Posterior vena cava (tissue), 2 donors: ENCODE measurements around the gene ARNT2. TPM values are rescaled to one million over a fixed set of nuclear protein-coding genes. Genes with fewer than 3 reads are reported as not detected.
A peak's percentile ranks its signal among the peaks of the same experiment; 100 is the strongest.

ENCODE experiments used
- DNase-seq: peaks from one replicate; pipeline ENCODE4 v3.0.0-alpha.2; 2020; ENCODE audit warnings: low spot score
- intact Hi-C, 2 donors: fragments of 100-400 bp; cut with DNase I; formaldehyde crosslinking; loops; one replicate each; pipeline versions ENCODE4 v1.14.1 to v1.14.2; 2022 to 2023
- total RNA-seq, 2 donors: library from RNA; stranded (reverse); fragmentation: NEBNext Ultra II Directional; extraction: Animal tissue kit (Norgen Biotek cat#: 25700); gene quantifications; one replicate each; pipeline ENCODE4 v1.2.1, GENCODE V29; 2021
- donor health status: DM: yes; HTN: yes; CAD: no.
- donor health status: DM: yes; HTN: yes; CAD: no.

Gene ARNT2
- total RNA-seq, 2 donors from 2014 or later, result 3.7 to 10.1 TPM

DNA sequence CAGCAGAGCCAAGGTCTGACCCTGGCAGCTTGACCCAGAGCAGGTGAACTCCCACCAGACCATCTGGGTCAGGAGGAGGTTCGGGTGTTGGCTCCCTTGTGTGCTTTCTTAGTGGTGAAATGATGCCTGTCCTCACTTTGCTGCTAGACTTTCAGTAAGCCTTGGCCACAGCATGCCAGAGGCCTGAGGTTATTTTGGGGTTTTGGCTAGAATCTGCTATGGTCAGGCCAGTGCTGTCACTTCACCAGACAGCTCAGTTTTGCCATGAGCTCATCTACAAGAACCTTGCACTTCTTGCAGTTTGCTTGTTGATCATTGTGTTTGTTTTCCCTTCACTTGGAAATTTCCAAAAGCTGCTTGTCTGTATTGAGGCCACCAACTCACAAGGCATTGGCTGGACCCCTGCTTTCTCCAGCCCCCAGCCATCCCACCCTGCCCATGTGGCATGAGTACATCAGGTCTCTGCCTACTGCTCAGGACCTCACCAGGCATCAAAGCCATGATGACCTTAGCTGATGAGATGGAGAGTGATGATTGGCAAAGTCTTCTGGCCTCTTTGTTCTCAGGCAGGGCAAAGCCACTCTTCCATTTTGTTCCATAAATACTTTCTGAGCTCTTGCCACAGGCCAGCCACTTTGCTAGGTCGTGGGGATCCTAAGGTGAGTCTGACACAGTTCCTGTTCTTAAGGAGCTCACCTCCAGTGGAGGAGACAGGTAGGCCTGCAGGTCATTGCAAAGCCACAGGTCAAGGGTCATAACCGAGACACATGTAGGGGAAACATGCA lies 122.6 kb downstream of the ARNT2 start:
- intact Hi-C loops, result no loop called here
- DNase-seq, result no peak

DNA sequence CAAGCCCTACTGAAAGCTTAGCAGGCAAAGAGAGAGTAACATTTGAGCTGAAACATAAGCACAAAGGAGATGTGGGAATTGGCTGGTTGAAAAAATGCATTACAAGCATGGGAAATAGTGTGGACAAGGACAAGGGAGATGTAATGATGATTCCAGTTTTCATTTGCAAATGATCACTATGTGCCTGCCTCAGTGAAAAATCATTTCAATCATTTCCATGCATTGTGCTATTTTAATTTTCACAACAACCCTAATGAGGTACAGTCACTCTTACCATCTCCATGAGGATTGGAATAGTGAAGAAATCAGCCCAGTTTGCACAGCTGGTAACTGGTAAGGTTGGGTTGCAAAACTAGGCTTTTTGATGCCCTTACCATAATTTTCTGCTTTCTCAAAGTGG lies 123.2 kb downstream of the ARNT2 start:
- no peak for DNase-seq
- intact Hi-C loops, result no loop called here

DNA sequence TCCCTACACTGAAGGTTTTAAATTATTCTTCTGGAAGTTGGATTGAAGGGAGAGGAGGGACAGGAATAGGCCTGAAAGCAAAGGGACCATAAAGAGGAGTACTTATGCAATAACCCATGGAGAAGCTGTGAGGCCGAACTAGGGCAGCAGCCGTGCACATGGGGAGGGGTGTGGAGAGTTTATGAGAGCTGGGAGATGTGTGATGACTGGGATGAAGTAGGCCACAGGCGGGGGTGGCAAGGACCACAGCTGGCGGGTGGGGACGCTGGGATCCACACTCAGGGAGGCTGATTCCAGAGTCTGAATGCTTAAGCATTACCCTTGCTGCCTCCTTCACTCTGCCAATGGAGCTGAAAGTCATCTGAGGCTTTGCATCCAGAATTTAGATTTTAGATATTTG lies 123.8 kb downstream of the ARNT2 start:
- intact Hi-C loops, result no loop called here
- no peak for DNase-seq

- intact Hi-C loops, result no loop called here
- no peak for DNase-seq
Observed at GRCh38 chr15:80530737-80531365, 126.7 kb downstream of the ARNT2 start.

GRCh38 chr15:80531388-80531787 lies 127.2 kb downstream of the ARNT2 start:
- peak; percentile 83 for DNase-seq
- intact Hi-C loops, result no loop called here

DNA sequence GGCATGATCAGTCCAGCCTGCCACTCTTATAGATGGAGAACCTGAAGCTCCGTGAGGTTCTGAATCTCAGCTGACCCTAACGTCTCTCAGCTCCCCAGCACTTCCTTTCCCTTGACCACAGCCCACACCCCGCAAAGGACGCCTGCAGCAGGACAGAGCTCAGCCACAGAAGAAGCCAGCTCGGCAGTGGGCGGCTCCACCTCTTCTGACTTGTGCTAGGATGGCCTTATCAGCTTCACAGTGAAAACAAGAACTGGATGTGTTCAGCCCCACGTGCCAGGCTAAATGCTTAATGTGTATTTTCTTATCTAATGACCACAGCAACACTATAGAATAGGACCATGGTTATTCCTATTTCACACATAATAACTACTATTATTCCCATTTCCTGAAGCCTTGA lies 127.6 kb downstream of the ARNT2 start:
- intact Hi-C loops, result no loop called here
- no peak for DNase-seq

DNA sequence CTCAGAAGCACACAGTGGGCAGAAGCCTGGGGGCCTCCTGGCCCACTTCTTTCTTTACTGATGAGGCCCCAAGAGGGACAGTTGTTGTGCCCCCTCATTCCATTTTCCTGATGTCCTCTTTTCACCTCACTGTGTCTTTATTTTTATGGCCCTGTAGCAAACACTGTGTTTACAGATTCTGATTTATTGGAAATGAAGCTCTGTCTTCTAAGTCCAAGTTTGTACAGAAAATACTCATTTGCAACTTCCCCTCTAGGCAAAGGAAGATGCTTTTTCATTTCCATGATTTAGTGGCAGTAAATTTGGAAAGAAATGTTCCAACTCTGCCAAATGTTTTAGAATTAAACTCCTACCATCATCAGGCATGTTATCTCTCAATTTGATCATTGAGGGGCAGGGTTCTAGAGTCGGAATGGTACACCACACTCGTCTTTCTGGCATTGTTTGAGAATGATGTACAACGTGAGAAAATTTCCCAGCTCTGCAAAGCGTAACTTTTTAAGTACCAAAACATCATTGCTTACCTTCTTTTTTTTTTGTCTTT lies 129.7 kb downstream of the ARNT2 start:
- DNase-seq, result no peak
- intact Hi-C loops, result no loop called here

- intact Hi-C loops, result no loop called here
- no peak for DNase-seq
Observed at GRCh38 chr15:80536231-80536630, 132.0 kb downstream of the ARNT2 start.

DNA sequence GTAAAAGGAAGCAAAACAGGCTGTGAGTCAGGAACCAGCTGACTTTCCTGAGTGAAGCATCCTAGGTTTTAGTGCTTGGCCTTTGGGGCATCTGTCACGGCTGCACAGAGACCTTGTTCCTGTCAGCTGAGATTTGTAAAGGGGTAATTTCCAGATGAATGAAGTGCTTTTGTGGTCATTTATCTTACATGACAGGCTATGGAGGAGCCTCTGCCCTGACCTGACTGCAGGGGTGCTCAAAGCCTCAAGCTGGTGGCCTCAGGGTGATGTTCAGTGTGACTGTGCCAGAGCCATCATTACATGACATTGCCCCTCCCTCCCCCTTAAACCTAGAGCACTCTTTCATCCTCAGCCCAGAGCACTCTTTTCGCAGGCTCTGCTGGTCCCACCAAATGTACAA lies 132.5 kb downstream of the ARNT2 start:
- DNase-seq, result no peak
- intact Hi-C loops, result no loop called here

DNA sequence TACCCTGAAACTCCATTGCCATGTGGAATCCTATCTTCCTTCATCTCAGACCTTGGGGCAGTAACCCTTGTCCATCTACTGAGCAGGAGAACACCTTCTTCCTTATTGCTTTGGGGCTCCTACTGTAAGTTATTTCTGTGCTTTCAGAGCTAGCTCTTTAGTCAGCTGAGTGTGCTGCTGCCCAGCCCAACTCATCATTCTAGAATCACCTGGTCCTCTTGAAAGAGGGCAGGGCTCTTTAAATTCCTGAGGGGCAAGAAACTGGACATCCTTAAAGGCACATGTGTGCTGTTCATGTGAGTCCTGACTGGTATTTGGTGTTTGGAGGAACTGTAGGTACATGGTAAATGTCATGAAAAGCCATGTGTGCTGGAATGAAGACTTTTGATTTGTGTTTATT lies 140.9 kb downstream of the ARNT2 start:
- DNase-seq, result no peak
- intact Hi-C loops, result no loop called here

DNA sequence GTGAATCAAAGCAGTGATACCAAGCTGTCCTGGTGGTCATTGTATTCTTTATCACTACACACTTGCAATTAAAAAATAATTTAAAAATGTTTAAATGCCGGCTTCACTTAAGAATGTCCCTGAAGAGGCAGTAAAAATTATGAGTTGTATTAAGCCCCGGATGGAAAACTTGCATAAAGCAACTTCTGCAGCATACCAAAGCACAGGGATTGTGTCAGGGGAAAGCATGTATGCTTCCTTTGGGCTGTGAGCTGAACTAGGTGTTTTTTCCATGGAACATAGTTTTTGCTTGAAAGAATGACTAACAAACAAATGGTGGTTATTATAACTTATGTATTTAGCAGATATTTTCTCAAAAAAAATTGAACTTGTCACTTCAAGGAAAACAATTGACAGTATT lies 143.1 kb downstream of the ARNT2 start:
- DNase-seq, result no peak
- intact Hi-C loops, result no loop called here

GRCh38 chr15:80549191-80549590 lies 145.0 kb downstream of the ARNT2 start:
- intact Hi-C loops, result no loop called here
- DNase-seq, result no peak

- intact Hi-C loops, result no loop called here
- no peak for DNase-seq
Observed at GRCh38 chr15:80549654-80550053, 145.5 kb downstream of the ARNT2 start.

DNA sequence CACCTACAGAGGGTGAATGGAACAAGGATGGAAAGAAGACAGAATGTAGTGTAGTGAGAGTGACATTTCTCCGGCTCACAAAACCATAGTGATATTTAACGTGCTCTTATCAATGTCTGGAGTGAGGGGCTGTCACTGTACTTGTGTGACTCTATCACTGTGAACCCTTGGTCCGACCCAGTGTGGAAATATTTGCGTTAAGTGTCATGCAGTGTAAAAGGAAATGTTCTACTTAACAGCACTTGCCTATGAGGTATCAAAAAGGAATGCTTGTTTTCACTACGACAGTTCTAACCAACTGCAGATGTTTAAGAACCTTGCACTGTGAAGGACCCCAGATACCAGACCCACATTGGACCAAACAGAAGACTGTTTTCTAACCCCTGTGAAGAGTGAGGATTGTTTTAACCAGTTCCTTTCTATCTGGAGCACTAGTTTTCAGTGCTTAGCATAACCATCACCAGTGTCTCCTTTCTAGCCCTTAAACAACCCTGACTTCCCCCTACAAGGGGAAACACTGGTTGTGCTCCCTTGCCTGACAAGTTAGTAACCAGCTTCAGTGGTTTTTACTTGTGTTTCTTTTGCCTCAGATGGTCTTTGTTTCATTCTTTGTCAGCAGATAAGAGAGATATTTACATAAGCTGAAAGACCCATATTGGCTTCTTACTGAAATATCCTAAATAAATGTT lies 146.2 kb downstream of the ARNT2 start:
- intact Hi-C loops, result no loop called here
- DNase-seq, result no peak

DNA sequence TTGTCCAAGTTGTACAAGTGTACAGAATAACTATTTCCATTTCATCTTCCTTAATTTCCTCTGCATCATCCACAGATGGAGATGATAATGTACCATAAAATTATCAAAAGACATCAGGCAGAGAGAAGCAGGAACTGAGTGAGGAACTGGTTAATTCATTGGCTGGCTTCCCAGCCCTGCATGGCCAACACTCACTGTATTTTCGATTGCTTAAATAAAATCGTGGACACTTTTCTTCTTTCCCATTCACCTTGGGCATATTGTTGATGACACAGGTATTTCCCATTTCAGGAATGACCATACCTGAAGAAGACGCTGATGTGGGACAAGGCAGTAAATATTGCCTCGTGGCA lies 146.7 kb downstream of the ARNT2 start:
- DNase-seq, result no peak
- intact Hi-C loops, result no loop called here

DNA sequence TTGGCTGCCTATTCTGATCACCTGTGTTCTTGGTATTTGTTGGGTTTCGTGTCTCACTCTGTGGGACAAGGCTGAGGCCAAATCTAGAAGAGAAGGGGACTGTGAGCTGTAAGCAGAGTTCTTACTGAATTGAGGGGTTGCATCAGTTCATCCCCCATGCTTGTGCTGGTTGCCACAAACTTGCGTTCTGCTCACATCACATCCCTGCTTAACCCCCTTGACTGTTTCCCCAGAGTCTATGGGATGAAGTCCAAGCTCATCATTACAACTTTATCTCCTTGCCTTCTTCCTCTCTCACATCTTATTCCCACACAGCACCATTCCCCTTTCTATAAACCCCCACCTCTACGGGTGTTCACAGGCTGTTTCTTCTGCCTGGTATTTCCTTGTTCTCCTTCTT lies 147.2 kb downstream of the ARNT2 start:
- intact Hi-C loops, result no loop called here
- DNase-seq, result no peak

GRCh38 chr15:80554560-80554959 lies 150.4 kb downstream of the ARNT2 start:
- DNase-seq, result no peak
- intact Hi-C loops, result no loop called here

DNA sequence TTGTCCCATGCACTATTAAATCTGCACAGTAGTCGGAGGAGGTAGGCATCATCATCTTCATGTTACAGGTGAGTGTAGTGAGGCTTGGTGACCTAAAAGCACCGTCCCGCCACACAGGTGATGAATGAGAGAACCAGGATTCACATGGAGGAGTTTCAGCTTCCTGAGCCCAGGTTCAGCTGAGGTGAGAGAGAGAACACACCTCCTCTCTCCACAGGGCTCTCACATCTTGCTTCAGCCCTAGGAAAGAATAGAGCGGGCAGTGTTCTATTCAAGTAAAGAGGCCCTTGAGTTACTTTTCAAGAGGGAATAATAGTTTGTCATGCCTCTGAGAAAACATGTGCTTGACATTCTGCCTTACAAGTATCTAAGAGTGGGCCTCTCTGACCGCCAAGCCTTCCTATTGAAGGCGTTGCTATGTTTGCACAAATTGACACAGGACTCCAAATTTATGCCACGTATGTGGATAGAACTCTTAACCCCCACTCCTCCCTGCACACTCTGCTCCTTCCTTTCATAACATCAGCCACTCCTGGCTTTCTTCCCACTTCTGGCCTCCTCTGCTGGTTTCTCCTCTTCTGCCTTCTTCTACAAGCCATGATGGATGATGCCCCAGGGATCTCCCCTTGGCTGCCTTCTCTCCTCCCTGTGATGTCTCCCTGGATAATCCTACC lies 152.6 kb downstream of the ARNT2 start:
- intact Hi-C loops, result no loop called here
- DNase-seq, result no peak

GRCh38 chr15:80557441-80558234 lies 153.5 kb downstream of the ARNT2 start:
- no peak for DNase-seq
- intact Hi-C loops, result no loop called here
